ENCODE data around the gene C4orf51. TPM values are rescaled to one million over a fixed set of nuclear protein-coding genes. Genes with fewer than 3 reads are reported as not detected.
"Not testable (repeated sequence)": the region's sequence is repeated elsewhere in the genome, so short reads cannot be mapped to it uniquely, and the experiment has no call there.

C4orf51 gene
- not detected for total RNA-seq

DNA sequence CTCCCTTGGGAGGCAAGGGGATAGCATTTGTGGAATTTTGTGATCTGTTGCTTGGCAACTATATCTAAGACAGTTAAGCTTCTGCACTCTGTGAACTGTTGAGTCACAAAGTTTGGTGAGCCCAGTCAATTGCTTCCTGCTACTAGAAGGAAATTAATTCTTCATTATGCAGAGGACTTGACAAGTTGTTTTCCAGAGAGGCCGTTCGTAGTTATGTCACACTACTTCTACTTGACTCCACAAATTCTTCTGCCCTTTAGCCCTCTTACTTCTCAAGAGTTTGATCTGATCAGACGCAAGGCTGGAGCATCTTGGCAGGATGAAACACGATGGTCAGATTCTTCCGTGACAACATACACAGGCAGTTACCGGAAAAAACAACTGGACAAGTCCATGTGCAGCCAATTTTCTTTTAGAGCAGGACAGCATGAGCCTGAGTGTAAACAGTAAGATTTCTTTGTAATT lies at the start of gene C4orf51:
Gene C4orf51, plus strand, starts transcription at position 156 of the 465 bp plus-strand sequence. Its CDS starts 58 bp downstream, at position 214.
- no peak for ATAC-seq
- H3K9me3 Mint-ChIP-seq: peaks cover 3 to 9% of the 10 kb centered on the region in 2 donors
- H3K27ac Mint-ChIP-seq: no peak within 1 kb of the TSS
- H3K36me3 Mint-ChIP-seq: peaks cover 0 to 10% of the 10 kb centered on the region in 2 donors
- no peak for DNase-seq (ENCODE audit: low spot score in 2 of 2)

DNA sequence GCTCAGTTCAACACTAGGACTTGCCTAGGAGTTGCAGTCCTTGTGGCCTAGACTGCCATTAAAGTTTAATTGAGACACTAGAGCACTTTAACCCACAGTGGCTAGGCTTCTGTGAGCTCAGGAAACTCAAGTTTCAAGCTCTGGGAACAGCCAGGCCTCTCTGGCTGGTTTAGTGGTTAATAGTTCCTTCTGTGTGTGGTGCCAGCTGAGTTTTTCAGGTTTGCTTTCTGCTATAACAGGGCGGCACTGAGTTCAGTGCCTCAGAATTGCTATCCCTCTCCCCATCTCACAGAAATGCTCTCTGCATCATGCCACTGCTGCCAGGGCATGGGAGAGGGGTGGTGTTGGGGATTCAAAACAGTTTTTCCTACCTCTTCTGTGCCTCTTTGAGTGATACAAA lies 44.8 kb upstream of the C4orf51 start:
- Mint-ChIP-seq H3K27ac (peak overlapping the region in 1 of 2 donors; percentile 59), H3K36me3 (peaks cover 15 to 17% of the 10 kb centered on the region in 2 donors), H3K9me3 (no peaks in the 10 kb centered on the region)
- DNase-seq (ENCODE audit: low spot score in 2 of 2) (no peak), ATAC-seq (no peak)

DNA sequence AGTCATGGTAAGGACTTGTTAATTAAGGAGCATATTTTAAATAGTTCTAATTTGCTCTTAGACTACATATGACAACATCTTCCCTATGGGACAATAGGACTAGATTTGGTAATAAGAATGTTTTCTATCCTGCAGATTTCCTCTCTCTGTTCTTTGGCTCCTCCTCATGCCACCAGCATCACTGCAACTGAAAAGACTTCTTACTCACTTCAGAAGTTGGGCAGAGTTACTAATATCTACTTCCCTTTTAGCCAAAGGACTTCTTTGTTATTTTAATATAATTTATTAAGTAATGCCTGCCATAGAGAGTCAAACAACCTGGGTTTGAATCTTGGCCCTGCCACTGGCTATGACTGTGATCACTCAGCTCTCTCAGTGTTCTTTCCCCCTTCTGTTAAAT lies 44.3 kb upstream of the C4orf51 start:
- Mint-ChIP-seq H3K27ac (no peak overlapping the region), H3K9me3 (no peaks in the 10 kb centered on the region), H3K36me3 (peaks cover 10 to 17% of the 10 kb centered on the region in 2 donors)
- DNase-seq (ENCODE audit: low spot score in 2 of 2): no peak
- ATAC-seq: no peak

DNA sequence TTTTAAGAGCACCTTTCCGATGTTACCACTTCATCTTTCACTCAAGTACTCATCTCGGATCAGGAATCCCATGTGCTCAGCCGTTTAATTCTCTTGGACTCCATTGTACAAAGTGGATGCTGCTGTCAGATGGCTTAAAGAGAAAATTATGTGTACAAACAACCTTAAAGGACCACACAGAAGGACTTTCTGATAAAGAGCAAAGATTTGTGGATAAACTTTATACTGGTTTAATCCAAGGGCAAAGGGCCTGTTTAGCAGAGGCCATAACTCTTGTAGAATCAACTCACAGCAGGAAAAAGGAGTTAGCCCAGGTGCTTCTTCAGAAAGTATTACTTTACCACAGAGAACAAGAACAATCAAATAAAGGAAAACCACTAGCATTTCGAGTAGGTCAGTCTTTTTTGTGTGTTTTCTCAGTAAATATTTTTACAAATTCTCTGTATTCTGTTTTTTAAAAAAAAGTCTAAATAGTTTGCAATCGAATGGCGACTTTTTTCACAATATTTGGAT lies 40.7 kb upstream of the C4orf51 start:
- Mint-ChIP-seq H3K36me3 (peaks cover 7 to 11% of the 10 kb centered on the region in 2 donors), H3K9me3 (no peaks in the 10 kb centered on the region), H3K27ac (no peak overlapping the region)
- DNase-seq (ENCODE audit: low spot score in 2 of 2): no peak
- no peak for ATAC-seq

DNA sequence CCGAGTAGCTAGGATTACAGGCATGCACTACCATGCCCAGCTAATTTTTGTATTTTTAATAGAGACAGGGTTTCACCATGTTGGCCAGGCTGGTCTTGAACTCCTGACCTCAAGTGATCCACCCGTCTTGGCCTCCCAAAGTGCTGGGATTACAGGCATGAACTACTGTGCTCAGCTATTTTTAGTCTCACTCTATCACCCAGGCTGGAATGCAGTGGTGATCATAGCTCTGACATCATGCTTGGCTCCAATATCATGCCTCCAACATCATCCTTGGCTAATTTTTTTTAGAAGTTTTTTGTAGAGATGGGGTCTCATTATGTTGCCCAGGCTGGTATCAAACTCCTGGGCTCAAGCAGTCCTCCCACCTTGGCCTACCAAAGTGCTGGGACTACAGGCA lies 39.7 kb upstream of the C4orf51 start:
- ATAC-seq; H3K9me3 Mint-ChIP-seq; DNase-seq (ENCODE audit: low spot score in 2 of 2); H3K27ac Mint-ChIP-seq: not testable (repeated sequence)
- peaks cover 7 to 12% of the 10 kb centered on the region in 2 donors for H3K36me3 Mint-ChIP-seq

DNA sequence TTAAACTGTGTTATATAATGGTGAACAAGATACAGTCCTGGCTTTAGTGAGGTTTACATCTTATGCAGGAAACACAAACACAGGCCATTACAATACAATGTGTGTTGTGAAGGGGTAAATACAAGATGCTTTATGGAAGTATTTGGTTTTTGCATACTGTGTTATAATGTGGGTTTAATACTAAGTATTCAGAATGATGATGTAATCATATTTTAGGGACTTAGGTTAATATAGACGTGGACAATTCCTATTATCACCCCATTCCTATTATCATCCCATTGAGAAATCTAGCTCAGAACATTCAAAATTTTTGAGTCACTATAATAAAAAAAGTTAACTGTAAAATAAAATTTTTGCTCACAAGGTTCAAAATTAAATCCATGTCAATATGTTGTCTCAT lies 36.7 kb upstream of the C4orf51 start:
- Mint-ChIP-seq H3K27ac (no peak overlapping the region), H3K9me3 (no peaks in the 10 kb centered on the region), H3K36me3 (peaks cover 12 to 25% of the 10 kb centered on the region in 2 donors)
- no peak for DNase-seq (ENCODE audit: low spot score in 2 of 2)
- no peak for ATAC-seq

DNA sequence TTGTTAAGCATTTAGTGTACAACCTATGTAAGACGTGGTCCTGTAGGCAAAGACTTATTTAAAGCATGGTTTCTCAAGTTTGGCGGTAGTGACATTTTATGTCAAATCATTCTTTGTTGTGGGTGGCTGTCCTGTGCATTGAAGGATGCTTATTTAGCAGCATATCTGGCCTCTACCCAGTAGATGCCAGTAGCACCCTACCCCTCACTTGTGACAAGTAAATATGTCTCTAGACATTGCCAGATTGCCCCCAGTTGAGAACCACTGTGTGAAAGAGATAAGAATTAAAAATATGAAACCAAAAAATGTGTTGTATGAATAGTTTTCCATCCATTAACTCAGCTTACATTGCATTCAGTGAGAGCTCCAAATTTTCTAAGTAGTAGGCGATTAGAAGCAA lies 35.2 kb upstream of the C4orf51 start:
- H3K9me3 Mint-ChIP-seq: no peaks in the 10 kb centered on the region

DNA sequence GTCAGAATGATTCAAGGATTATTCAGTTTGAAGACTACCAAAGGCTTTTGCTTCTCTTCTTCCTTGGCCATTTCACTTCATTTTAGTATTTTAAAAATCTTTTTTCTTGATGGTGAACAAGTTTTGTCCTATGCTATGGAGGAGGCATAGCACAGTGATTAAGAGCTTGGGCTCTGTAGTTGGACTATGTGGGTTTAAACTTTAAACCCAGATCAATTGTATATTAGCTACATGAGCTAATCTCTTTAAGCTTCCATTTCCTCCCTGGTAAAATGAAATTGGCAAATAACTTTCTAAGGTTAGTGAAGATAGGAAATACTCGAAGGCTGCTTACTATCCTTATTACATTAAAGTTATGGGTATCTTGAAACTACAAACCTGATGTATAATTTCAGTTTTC lies 23.8 kb upstream of the C4orf51 start:
- Mint-ChIP-seq H3K9me3 (peaks cover 8 to 10% of the 10 kb centered on the region in 2 donors), H3K36me3 (peaks cover 52 to 66% of the 10 kb centered on the region in 2 donors), H3K27ac (no peak overlapping the region)
- no peak for DNase-seq (ENCODE audit: low spot score in 2 of 2)
- no peak for ATAC-seq

More for the DNA sequence above, 35.2 kb upstream of the C4orf51 start:
- DNase-seq (ENCODE audit: low spot score in 2 of 2) (no peak), ATAC-seq (no peak)
- Mint-ChIP-seq H3K27ac (no peak overlapping the region), H3K36me3 (peaks cover 5 to 25% of the 10 kb centered on the region in 2 donors)

DNA sequence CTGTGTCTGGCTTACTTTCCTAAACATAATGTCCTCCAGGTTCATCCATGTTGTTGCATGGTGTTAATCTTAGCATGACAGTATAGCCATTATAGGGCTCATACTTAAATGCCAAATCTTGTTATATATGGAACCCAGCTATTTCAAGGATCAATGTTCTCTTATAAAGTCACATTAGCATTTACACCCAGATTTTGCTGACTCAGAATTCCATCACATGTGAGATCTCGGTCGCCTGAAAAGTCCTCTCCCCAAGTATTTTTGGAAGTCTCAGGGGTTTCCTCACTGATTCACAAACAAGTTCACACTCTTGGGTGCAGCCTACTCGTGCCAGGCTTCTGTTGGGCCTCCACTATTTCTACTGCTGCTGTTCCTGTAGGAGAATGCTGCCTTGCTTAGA lies 19.9 kb upstream of the C4orf51 start:
- no peak for ATAC-seq
- no peak for DNase-seq (ENCODE audit: low spot score in 2 of 2)
- no peak overlapping the region for H3K27ac Mint-ChIP-seq
- peaks cover 20 to 29% of the 10 kb centered on the region in 2 donors for H3K9me3 Mint-ChIP-seq
- peaks cover 52 to 70% of the 10 kb centered on the region in 2 donors for H3K36me3 Mint-ChIP-seq

DNA sequence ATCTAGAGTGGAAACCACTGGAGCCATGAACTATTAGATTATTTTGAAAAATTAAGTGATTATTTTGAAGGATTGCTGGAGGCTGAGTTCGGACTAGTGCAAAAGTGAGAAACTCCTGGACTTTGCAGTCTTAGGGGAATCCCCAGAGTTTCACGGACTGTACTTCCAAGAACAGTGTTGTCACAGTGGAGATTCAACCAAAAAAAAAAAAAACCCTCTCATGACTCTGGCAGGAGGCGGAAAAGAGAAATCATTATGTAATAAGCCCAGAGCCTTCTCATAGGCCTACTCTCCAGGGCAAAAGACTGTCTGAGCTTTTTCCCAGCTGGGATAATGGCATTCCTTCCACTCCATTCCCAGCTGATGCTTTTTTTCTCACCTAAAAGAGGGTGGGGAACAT lies 16.8 kb upstream of the C4orf51 start:
- Mint-ChIP-seq H3K9me3 (peaks cover 22 to 36% of the 10 kb centered on the region in 2 donors), H3K36me3 (peaks cover 35 to 42% of the 10 kb centered on the region in 2 donors), H3K27ac (peak overlapping the region in 1 of 2 donors; percentile 8)
- no peak for DNase-seq (ENCODE audit: low spot score in 2 of 2)
- ATAC-seq: no peak

DNA sequence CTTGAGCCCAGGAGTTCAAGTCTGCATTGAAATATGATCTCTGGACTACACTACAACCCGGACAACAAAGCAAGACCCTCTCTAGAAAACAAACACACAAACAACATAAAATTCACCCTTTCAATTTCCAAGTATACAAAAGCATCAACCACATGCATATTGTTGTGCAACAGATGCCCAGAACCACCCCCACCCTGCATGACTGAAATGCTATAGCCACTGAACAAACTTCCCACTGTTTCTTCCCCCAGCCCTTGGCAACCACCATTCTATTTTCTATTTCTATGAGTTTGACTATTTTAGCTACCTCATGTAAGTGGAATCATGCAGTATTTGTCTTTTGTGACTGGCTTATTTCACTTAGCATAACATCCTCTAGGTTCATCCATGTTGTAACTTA lies 14.2 kb upstream of the C4orf51 start:
- no peak for DNase-seq (ENCODE audit: low spot score in 2 of 2)
- Mint-ChIP-seq H3K27ac (no peak overlapping the region), H3K36me3 (peaks cover 12 to 16% of the 10 kb centered on the region in 2 donors), H3K9me3 (peaks cover 22 to 26% of the 10 kb centered on the region in 2 donors)
- no peak for ATAC-seq

DNA sequence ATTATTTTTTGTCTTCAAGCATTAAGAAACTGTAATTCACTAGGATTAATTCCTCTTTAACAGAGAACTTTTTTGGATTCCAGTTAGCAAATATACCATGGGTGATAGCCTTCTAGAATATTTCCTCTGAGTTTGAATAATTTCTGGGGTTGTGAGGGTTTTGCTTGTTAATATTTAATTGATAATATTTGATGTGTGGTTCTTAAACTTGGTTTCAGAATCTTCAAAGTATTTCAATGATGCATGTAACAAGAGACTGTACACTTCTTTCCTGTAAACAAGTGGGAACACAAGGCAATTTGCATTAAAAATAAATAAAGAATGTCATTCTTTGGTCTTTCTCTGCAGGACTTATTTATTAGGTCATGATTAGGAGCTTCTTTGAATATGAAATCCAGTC lies 9.5 kb upstream of the C4orf51 start:
- ATAC-seq (no peak), DNase-seq (ENCODE audit: low spot score in 2 of 2) (no peak)
- Mint-ChIP-seq H3K9me3 (peaks cover 6 to 10% of the 10 kb centered on the region in 2 donors), H3K36me3 (no peaks in the 10 kb centered on the region), H3K27ac (no peak overlapping the region)

DNA sequence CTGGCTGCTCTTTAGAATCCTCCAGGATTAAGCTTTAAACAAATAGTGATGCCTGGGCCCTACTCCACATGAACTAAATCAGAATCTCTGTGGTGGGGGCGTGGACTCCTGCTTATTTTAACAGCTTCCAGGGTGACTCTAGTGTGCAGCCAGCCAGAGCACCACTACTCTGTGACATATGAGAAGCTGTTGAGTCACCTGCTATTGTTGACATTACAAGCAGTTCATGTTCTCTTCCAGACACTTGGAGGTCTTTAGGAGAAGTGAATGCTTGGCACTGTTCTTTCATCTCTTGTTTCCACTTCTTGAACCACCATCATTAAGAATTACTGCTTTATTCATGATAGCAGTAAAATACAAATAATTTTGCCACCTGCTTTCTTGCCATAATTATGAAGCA lies 426 bp upstream of the C4orf51 start:
- no peak overlapping the region for H3K27ac Mint-ChIP-seq
- H3K36me3 Mint-ChIP-seq: peaks cover 0 to 10% of the 10 kb centered on the region in 2 donors
- peaks cover 3 to 9% of the 10 kb centered on the region in 2 donors for H3K9me3 Mint-ChIP-seq
- DNase-seq (ENCODE audit: low spot score in 2 of 2) (no peak), ATAC-seq (no peak)

DNA sequence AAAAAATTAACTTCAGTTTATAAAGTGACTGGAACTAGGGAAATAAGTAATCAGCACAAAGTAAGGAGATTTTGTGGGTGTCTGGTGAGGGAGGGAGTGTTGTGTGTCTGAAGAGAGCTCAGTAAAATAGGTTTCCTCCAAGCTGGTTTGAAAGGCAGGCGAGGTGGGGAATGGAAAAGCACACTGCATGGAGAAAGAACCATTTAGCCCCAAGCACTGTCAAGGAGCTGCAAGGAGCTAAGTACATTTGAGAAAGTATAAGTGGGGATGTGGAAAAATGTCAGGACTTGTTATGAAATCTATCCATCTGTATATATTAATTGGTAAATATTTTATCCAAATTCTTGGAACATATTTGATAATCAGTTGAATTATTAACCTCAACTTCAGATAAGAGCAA lies 956 bp downstream of the C4orf51 start:
- peaks cover 0 to 10% of the 10 kb centered on the region in 2 donors for H3K36me3 Mint-ChIP-seq
- ATAC-seq (no peak), DNase-seq (ENCODE audit: low spot score in 2 of 2) (no peak)
- peaks cover 3 to 9% of the 10 kb centered on the region in 2 donors for H3K9me3 Mint-ChIP-seq
- no peak overlapping the region for H3K27ac Mint-ChIP-seq

DNA sequence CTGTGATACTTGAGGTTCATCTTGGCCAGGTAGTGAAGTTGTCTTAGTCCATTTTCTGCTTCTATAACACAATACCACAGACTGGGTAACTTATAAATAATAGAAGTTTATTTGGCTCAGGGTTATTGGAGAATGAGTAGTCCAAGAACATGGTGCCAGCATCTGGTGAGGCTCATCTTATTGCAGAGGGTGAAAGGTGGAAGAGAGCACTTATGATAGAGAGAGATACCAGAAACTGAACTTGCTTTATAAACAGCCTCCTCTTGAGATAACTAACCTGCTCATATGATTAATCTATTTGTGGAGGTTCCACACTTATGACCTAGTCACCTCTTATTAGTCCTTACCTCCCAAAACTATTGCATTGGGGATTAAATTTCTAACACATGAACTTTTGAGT lies 1.6 kb downstream of the C4orf51 start:
- DNase-seq (ENCODE audit: low spot score in 2 of 2) (no peak), ATAC-seq (no peak)
- H3K36me3 Mint-ChIP-seq: peaks cover 0 to 10% of the 10 kb centered on the region in 2 donors
- no peak overlapping the region for H3K27ac Mint-ChIP-seq
- peaks cover 3 to 9% of the 10 kb centered on the region in 2 donors for H3K9me3 Mint-ChIP-seq

DNA sequence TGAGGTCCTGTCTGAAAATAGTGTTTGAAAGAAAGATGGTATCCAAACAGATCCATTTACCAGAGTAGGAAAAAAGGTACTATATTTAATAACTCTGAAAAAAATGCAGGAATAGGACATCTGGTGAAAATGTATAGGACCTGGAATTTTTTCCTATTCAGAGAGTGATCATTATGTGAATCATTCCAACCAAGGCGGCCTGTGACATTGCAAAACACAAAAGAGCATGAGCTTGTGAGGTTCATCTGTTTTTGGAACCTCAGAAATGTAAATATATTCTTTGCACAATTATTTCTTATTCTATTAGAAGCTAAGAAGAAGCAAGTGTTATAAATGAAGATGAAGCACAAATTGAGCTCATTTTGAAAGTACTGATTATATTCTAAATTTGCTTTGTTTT lies 2.0 kb downstream of the C4orf51 start:
- H3K9me3 Mint-ChIP-seq: peaks cover 3 to 9% of the 10 kb centered on the region in 2 donors
- ATAC-seq (no peak), DNase-seq (ENCODE audit: low spot score in 2 of 2) (no peak)
- no peak overlapping the region for H3K27ac Mint-ChIP-seq
- peaks cover 0 to 10% of the 10 kb centered on the region in 2 donors for H3K36me3 Mint-ChIP-seq

DNA sequence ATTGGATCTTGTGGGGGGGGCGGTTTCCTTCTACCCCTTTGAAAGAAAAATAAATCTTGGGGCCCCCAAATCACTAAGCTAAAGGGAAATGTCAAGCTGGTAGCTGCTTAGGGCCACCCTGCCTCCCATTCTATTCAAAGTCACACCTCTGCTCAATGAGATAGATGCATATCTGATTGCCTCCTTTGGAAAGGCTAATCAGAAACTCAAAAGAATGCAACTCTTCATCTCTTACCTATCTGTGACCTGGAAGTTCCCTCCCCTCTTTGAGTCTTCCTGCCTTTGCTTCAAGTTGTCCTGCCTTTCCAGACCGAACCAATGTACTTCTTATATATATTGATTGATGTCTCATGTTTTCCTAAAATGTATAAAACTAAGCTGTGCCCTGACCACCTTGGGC lies 7.0 kb downstream of the C4orf51 start:
- no peak for ATAC-seq
- H3K36me3 Mint-ChIP-seq: no peaks in the 10 kb centered on the region
- no peak for DNase-seq (ENCODE audit: low spot score in 2 of 2)
- H3K27ac Mint-ChIP-seq: no peak overlapping the region
- H3K9me3 Mint-ChIP-seq: peaks cover 0 to 3% of the 10 kb centered on the region in 2 donors

DNA sequence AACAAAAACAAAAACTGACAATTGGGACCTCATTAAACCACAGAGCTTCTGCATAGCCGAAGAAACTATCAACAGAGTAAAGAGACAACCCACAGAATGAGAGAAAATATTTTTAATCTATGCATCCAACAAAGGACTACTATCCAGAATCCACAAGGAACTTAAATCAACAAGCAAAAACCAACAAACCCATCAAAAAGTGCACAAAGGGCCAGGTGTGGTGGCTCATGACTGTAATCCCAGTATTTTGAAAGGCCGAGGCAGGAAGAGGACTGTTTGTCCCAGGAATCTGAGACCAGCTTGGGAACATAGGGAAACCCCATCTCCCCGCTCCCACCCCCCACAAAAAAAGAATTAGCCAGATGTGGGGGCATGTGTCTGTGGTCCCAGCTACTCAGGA lies 10.7 kb downstream of the C4orf51 start:
- ATAC-seq (no peak), DNase-seq (ENCODE audit: low spot score in 2 of 2) (no peak)
- peaks cover 0 to 4% of the 10 kb centered on the region in 2 donors for H3K9me3 Mint-ChIP-seq
- no peak overlapping the region for H3K27ac Mint-ChIP-seq
- H3K36me3 Mint-ChIP-seq: no peaks in the 10 kb centered on the region
